GM18909 (cell line): ENCODE data around the gene NUTM2D.
"Not testable (repeated sequence)": the region's sequence is repeated elsewhere in the genome, so short reads cannot be mapped to it uniquely, and the experiment has no call there.

Source experiments
- ATAC-seq: cut with Tn5 transposase; IDR thresholded peaks from one replicate; pipeline ENCODE4 v1.9.1; 2021; ENCODE audit warnings: mild to moderate bottlenecking; ENCODE audit not compliant: unreplicated experiment, poor library complexity

The NUTM2D gene

DNA sequence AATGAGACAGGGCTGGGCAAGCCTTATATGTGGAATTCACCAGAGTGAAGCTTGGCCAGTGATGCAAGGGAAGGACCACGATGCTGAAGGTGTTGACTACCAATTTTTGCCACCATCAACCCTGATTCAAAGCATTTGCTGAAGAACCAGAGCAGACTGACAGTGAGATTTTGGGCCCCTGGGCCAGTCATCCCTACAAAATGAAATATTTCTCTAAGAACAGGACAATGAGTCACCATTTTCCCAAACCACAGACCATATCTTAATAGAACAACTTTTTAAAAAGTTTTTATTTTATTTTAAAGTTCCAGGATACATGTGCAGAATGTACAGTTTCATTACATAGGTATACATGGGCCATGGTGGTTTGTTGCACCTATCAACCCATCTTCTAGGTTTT is 16.5 kb downstream of the NUTM2D start:
- ATAC-seq: not testable (repeated sequence)

- ATAC-seq: not testable (repeated sequence)
These were observed 21.6 kb downstream of the NUTM2D start for GRCh38 chr10:87379115-87379514.

DNA sequence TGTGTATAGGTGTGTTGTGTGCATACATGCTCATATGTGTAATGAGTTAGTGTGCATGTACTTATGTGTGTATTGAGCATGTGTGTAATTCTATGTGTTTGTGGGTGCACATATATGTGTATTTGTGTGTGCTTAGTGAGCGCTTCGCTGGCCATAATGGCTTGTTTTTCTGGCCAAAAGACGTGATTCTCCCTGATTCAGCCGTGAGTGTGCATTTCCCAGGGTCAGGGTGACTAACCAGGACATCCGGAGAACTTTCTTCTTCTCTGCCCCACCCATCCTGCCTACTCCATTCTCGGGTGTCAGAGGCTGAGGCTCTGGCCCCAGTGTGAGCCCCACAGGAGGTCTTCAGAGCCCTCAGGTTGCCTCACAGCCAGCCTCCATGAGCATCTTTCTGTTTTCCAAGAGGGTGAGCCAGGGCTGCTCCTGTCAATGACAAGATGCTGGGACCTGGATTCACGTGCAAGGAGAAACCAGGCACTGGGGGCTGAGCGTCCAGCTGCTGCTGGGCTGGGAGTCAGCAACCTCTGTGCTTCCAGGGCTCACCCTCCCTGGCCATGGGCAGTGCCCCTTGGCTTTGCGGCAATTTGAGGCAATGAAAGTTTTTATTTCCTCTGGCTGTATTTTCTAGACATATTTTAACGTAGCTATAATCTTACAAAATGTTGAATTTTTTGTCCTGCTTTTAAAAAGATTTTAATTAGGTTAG is 25.8 kb downstream of the NUTM2D start:
- ATAC-seq: not testable (repeated sequence)

DNA sequence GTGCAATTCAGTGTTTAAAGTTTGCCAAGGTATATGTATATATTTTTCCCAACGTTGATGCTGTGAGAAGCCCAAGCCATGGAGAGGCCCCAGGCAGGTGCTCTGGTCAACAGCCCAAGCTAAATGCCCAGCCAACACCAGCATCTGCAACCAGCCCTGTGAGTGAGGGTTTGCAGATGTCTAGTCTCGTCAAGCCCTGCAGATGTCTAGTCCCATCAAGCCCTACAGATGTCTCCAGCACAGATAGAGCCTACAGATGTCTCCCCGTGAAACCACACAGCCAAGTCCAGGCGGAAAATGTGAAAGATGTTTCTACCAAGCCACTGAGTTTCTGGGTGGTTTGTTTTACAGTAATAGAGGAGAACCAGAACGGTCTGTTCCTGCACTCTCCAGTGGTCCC is 26.7 kb downstream of the NUTM2D start:
- not testable (repeated sequence) for ATAC-seq

DNA sequence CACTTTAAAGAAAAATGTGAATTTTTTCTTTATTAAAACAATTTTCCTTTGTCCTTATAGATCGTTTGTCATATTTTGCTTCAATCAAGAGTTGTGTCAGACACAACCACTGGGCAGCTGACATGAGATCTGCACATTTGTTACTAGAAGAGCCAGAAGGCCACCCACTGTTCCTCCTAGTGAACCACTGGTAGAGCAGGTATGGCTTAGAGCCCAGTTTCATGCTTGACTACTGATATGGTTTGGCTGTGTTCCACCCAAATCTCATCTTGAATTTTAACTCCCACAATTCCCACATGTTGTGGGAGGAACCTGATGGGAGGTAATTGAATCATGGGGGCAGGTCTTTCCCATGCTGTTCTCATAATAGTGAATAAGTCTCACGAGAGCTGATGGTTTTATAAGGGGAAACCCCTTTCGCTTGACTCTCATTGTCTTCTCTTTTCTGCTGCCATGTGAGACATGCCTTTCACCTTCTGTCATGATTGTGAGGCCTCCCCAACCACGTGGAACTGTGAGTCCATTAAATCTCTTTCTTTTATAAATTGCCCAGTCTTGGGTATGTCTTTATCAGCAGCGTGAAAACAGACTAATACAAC is 28.3 kb downstream of the NUTM2D start:
- not testable (repeated sequence) for ATAC-seq

DNA sequence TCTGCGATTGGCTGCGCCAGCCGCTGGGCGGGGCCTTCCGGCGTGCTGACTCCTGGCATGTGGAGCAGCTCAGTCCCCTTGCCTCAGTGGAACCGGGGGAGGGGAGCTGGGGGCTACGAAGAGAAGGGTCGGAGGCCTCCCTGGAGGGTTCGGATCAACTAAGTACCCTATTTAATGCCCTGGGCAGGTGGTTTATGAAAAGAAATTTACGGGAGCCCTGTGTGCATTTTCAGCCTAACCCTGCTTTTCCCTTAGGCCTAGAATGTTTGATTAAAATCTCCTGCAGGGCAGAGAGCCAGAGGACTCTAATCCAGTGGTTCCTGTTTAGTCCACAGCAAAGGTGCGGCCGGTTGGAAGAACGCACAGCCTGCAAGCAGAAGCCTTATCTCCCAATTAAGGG is 33.8 kb downstream of the NUTM2D start:
- not testable (repeated sequence) for ATAC-seq

DNA sequence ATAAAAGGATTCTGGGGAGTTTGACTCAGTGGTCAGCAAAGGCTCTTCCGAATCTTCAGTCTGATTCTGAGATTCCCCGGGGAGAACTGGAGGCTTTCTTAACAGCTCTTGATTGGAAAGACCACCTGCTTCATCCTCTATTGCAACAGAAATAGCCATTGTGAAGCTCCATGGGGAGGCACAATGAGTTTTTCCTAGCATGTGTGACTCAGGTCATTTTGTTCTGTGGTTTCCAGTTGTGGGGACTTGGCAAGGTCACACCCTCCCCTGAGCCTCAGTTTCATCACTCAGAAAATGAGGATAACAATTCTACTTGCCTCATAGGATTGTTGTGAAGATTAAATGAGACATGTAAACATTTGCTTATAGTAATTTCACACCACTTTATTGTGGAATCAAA is 38.7 kb downstream of the NUTM2D start:
- not testable (repeated sequence) for ATAC-seq

DNA sequence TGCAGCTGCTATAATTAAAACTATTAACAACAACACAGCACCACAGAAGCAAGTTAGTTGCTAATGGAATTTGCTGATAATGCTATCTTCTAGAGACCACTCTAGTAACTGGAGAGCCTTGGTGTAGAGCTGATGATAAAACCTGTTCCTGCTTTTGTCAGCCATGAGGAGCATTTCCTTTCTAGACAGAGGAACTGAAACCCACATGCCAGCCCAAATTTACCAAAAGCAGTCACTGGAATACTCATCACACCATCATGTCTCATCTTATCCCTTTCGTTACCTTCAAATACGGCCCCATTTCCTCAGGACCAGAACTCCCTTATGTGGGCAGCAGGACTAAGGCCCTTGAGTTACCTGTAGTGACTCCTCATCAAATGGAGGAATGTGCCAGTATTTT is 40.9 kb downstream of the NUTM2D start:
- ATAC-seq: not testable (repeated sequence)

DNA sequence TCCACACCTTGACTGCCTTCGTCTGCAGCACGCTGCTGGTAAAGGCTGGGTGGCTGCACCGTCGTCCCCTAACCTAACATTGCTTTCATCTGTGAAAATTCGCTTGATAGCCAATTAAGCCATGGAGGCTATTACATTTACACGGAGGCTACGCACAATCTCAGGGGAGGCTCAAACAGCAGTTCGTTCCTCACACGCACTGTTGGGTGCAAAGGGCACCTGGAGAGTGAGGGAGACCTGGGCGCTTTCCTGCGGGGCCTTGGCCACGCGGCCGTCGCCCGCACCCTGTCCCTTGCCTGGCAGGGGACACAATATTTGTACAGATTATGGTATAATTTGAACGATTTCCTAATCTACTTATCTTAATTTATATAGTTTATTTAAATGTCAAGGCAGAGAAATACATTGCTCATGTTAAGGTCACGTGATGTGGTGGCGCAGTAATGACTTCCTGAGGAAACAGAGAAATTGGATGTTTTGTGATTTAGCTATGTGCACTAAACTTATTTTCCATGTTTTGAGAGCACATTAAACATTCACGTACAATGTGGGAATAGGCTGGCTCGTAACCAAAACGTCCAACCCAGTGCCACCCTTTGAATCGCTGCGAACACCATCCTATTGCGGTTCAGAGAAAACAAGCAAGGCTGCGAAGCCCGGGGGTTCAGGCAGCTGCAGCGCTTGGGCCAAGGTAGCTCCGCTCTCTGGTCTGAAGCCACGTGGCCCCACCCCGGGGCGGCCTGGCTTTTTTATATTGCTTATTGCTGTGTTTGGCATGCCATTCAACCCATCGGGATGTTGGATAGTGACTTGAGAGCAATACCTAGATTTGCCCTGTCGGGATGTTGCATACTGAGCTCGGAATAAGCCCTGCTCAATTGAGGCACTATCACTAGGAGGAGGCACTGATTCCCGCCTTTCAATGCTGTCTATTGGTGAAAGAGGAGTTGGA is 50.2 kb downstream of the NUTM2D start:
- not testable (repeated sequence) for ATAC-seq

DNA sequence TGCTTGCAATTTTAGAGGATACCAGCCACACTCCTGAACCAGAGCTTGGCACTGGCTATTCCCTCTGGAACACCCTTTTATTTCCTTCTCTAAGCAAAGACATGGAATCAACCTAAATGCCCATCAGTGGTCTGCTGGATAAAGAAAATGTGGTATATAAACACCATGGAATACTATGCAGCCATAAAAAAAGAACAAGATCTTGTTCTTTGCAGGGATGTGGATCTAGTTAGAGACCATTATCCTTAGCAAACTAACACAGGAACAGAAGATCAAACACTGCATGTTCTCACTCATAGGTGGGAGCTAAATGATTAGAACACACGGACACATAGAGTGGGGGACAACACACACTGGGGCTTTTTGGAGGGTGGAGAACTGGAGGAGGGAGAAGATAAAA is 56.4 kb downstream of the NUTM2D start:
- not testable (repeated sequence) for ATAC-seq
